ENCODE results near the gene OR2W3.

Gene OR2W3

DNA sequence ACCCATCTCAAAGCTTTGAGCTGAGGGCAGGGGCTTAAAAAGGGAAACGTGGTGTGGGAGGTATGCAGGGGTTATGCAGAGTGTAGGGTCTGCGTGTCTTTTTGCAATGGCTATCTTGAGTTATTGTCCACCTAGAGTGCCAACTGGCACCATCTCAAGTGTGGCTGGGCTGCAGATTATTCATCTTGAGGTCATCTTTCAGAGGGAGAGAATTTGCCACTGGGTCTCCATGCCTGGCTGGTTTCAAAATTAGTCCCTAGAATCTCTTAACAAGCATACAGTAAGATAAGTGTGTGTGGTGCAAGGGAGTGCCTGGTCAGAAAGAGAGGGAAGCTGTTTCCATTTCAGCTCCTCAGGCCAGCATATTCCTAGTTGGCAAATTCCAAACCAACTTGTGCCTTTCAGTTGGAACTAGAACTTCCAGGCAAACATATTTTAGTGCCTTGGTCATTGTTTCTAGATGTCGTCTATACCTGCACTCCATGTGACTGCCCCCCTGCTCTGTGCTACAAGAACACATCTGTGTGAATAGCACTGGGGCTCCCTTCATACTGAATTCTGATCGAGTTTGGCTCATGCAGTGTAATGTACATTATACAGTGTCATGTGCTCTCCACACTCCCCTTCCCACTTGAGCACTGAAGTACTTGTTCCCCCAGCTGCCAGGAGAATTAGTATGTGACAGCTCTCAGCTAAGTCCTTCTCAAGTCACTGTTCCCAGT, 19.7 kb downstream of the OR2W3 start:
- no peak for DNase-seq (ENCODE audit: low read depth in 3 of 3)

DNA sequence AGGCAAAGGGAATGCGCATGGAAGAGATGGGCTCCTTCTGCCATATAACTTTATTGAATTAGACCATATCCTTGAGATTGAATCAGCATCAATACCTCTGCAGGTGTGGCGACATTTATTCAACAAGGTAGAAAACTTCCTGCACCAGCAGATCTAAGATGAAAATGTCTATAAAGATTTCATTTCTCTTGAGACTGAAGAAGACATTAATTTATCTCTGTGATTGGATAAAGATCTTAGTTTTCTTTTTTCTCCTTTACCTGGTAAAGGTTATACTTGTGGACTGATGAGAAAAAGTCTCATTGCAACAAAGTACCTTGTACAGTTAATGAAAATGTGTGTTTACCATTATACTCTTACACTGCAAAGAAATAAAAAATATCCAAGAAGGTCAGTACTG, 24.6 kb downstream of the OR2W3 start, which contains the start of gene OR2T8:
Gene OR2T8, plus strand, starts transcription at position 301 of the 400 bp plus-strand sequence. CDS start 766 bp downstream, outside the sequence.
- no peak for DNase-seq (ENCODE audit: low read depth in 3 of 3)

- no peak for DNase-seq (ENCODE audit: low read depth in 3 of 3)
Measured at GRCh38 chr1:247923941-247924340, 28.6 kb downstream of the OR2W3 start.

DNA sequence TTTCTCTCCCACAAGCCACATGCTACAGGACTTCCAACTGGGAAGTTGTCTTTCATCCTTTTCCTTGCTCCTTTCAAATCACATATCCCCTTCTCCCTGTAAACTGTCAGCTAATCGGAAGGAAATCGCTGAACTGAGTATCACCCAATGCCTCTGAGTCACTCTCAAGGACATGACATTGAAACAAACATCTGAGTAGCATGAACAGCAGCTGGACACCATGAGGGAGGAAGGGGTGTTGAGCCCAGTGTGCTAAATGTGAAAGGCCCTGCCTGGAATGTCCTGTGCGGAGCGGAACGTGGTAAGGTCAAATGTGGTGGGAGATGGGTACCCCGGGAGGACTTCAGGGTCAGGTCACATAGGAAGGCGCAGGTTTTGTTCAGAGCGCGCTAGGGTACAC, 29.5 kb downstream of the OR2W3 start, which contains the start of gene OR2AJ1:
Gene OR2AJ1, plus strand, starts transcription at position 22 of the 400 bp plus-strand sequence. CDS start 8,880 bp downstream, outside the sequence.
- no peak for DNase-seq (ENCODE audit: low read depth in 3 of 3)

- no peak for DNase-seq (ENCODE audit: low read depth in 3 of 3)
Measured at GRCh38 chr1:247933989-247934388, 38.6 kb downstream of the OR2W3 start.

GRCh38 chr1:247935781-247936180, 40.4 kb downstream of the OR2W3 start:
- DNase-seq (ENCODE audit: low read depth in 3 of 3) = no peak

DNA sequence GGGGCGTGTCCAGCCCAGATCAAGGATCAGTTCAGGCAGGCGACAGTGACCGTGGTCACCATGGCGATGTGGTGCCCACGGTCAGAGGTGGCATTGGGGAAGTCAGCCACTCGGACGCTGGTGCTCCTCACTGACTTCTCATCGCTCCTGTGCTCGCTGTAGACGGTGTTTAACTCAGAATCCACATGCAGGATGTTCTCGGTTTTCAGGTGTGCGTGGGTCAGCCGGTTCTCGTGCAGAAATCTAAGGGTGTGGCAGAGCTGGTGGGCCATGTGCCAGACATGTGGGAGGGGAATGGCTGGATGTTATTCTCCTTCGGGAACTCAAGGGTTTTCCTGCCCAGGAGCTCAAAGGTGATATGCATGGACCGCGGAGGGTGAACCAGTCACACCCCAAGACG, 41.0 kb downstream of the OR2W3 start:
- DNase-seq (ENCODE audit: low read depth in 3 of 3) = no peak

DNA sequence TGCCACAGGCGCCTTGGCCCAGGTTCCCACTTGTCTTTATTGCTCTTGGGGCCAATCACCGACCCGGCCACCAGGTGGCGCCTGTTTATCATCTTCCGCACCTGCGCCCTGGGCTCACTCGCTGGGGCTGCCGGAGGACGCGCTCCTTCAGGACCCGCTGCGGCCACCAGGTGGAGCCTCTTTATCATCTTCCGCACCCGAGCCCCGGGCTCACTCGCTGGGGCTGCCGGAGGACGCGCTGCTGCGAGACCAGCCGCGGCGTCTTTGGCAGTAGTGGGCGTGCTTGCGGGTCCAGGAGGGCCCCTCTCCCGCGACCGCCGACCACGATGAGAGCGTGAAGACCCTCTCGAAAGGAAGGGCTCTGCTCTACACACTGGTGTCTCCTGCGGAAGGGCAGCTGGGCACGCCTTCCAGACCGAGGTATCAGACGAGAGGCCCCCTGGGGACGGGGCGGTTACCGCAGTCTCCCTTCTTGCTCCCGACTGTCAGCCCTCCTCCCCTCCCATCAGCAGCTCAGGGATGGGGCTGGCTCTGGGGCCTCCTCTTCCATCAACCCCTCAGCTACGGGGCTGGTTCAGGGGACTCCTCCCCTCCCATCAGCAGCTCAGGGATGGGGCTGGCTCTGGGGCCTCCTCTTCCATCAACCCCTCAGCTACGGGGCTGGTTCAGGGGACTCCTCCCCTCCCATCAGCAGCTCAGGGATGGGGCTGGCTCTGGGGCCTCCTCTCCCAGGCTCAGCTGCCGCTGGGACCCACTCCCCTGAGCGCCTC, 41.8 kb downstream of the OR2W3 start:
- DNase-seq (ENCODE audit: low read depth in 3 of 3) = peak; percentile 32 to 94 (median 85)

- no peak for DNase-seq (ENCODE audit: low read depth in 3 of 3)
Measured at GRCh38 chr1:247942624-247943023, 47.2 kb downstream of the OR2W3 start.
